HG03097 (cell line): ENCODE data around the gene SMIM33.
A peak's percentile ranks its signal among the peaks of the same experiment; 100 is the strongest.
"Not testable (repeated sequence)": the region's sequence is repeated elsewhere in the genome, so short reads cannot be mapped to it uniquely, and the experiment has no call there.

Experiments used
- ATAC-seq: cut with Tn5 transposase; IDR thresholded peaks from one replicate; pipeline ENCODE4 v1.9.1; 2021; ENCODE audit not compliant: unreplicated experiment, low FRiP score

The SMIM33 gene

GRCh38 chr5:139481580-139482049 is 10.8 kb downstream of the SMIM33 start:
- no peak for ATAC-seq

GRCh38 chr5:139482050-139482889 is 11.5 kb downstream of the SMIM33 start, which contains the start of gene STING1:
Gene STING1 (minus strand): TSS chr5:139482758. CDS start chr5:139481704, 1,054 bp downstream.
- ATAC-seq, result no peak

GRCh38 chr5:139482890-139483208 is 12.0 kb downstream of the SMIM33 start:
- ATAC-seq, result not testable (repeated sequence)

- no peak for ATAC-seq
Measured at GRCh38 chr5:139486201-139486600, 15.4 kb downstream of the SMIM33 start.

GRCh38 chr5:139488260-139488659 is 17.5 kb downstream of the SMIM33 start:
- no peak for ATAC-seq

- ATAC-seq, result no peak
Measured at GRCh38 chr5:139492700-139493192, 21.9 kb downstream of the SMIM33 start.

GRCh38 chr5:139494256-139494655 is 23.5 kb downstream of the SMIM33 start:
- ATAC-seq, result no peak

- no peak for ATAC-seq
Measured at GRCh38 chr5:139494832-139495231, 24.0 kb downstream of the SMIM33 start.

GRCh38 chr5:139495638-139496435 is 25.0 kb downstream of the SMIM33 start:
- ATAC-seq, result no peak

- ATAC-seq, result no peak
Measured at GRCh38 chr5:139501381-139501780, 30.6 kb downstream of the SMIM33 start.

GRCh38 chr5:139503036-139503817 is 32.4 kb downstream of the SMIM33 start:
- not testable (repeated sequence) for ATAC-seq

GRCh38 chr5:139503879-139504278 is 33.1 kb downstream of the SMIM33 start:
- not testable (repeated sequence) for ATAC-seq

- not testable (repeated sequence) for ATAC-seq
Measured at GRCh38 chr5:139504722-139505121, 33.9 kb downstream of the SMIM33 start.

- ATAC-seq, result no peak
Measured at GRCh38 chr5:139512786-139513390, 42.1 kb downstream of the SMIM33 start.

GRCh38 chr5:139513434-139513833 is 42.6 kb downstream of the SMIM33 start:
- peak; percentile 55 for ATAC-seq

GRCh38 chr5:139513852-139514485 is 43.2 kb downstream of the SMIM33 start:
- ATAC-seq, result no peak

- no peak for ATAC-seq
Measured at GRCh38 chr5:139514486-139514856, 43.7 kb downstream of the SMIM33 start.

GRCh38 chr5:139517683-139518564 is 47.1 kb downstream of the SMIM33 start:
- peak; percentile 74 for ATAC-seq
